HL-60/S4 treated with retinoic acid at 250 ng/mL for 4 days and 3 days (cell line): Measurements from ENCODE around the gene NEU1.
"Not testable (repeated sequence)": the region's sequence is repeated elsewhere in the genome, so short reads cannot be mapped to it uniquely, and the experiment has no call there.

Experiments
- in situ Hi-C: fragments of 300-500 bp; cut with MboI; formaldehyde crosslinking; loops from 2 replicates; pipeline ENCODE4 v1.7.0; 2022; ENCODE audit warnings: low sequenced_read_pairs

The NEU1 gene

DNA sequence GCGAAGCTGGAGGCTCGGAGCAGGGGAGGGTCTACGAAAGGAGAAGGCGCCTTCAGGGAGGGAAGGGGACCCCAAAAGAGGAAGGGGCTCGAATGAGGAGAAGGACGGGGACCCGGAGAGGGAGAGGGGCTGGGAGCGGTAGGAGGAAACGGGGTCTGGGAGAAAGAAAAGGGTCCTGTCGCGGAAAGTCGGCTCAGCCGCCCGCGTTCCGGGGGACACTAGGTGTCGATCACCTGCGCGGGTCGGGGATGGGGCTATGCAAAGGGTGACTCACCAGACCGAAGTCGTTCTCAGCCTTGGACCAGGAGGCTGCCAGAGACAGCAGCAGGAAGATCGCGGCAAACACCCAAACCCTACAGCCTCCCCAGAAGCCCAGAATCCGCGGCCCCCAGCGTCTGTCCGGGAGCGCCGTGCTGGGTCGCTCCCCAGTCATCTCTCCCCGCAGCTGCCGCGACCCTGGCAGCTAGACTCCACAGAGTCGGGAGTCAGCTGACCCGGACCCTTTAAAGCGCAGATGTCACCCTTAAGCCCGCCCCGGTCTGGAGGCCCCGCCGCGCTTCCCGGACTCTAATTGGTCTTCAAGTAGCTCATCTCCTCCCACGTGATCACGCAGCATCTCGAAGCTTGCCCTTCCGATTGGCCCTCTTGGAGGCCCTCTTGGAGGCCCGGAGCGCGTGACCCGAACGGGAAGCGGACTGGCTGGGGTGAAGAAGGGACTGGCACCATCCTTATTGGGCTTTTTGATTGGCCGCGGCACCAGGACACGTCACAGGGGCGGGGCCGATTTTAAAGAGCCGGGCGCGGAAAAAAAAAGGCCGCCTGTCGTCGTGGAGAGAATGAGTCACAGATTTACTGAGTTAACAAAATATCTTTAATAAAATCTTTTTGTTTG is at the start of gene NEU1:
TSS of gene NEU1 (minus strand) at position 478 of the 892 bp plus-strand sequence. CDS start at position 433, 45 bp downstream.
- in situ Hi-C loops, result no loop called here

DNA sequence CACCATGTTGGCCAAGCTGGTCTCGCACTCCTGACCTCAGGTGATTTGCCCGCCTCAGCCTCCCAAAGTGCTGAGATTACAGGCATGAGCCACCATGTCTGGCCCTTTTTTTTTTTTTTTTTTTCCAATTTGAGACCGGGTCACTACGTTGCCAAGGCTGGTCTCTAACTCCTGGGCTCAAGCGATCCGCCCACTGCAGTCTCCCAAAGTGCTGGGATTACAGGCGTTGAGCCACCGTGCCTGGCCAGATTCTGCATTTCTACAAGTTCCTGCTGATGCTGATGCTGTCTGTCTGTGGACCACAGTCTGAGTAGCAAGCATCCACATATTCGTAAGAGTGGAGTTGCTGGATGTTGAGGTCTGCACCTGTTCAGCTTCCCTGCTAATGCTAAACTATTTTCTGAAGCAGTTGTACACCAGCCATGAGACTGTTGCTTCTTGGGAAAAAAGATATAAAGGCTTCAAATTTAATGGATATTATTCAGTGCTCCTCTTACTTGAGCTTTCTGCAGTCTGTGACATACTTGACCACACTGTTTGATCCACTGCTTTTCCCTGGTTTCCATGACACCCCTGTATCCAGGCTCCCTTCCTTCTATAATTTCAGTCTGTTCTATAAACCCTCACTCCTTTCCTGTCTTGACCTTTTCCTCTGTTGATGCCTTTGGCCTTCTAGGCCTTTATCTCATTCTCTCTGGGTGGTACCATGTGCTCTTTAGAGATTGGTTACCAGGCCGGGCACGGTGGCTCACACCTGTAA is 49.4 kb upstream of the NEU1 start:
- in situ Hi-C loops, result no loop called here

DNA sequence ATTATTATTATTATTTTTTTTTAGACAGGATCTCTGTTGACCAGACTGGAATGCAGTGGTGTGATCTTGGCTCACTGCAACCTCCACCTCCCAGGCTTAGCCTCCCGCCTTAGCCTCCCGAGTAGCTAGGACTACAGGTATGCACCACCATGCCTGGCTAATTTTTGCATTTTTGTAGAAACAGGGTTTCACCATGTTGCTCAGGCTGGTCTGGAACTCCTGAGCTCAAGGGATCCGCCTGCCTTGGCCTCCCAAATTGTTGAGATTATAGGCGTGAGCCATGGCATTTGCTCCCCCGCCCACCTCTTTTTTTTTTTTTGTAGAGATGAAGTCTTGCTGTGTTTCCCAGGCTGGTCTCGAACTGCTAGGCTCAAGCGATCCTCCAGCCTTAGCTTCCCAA is 46.7 kb upstream of the NEU1 start:
- in situ Hi-C loops, result not testable (repeated sequence)

DNA sequence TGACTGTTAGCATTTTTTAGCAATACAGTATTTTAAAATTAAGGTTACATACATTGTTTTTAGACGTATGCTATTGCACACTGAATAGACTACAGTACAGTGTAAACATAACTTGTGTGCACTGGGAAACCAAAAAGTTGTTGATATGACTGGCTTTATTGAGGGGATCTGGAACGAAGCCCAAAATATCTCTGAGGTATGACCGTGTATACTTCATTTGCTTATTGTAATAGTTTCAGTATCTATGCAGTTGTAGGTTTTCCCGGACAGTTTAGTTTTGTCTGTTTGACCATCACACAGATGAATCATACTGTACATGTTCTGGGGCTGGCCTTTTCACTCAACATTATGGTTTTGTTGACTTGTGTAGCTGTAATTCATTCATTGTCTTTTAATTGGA is 46.2 kb upstream of the NEU1 start:
- in situ Hi-C loops, result no loop called here

DNA sequence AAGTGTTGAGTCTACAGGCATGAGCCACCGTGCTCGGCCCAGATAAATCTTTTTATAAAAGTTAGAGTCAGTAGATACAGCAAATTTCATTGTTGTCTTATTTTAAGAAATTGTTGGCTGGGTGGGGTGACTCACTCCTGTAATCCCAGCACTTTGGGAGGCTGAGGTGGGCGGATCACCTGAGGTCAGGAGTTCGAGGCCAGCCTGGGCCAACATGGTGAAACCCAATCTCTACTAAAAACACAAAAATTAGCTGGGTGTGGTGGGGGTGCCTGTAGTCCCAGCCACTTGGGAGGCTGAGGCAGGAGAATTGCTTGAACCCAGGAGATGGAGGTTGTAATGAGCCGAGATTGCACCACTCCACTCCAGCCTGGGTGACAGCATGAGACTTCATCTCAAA is 45.6 kb upstream of the NEU1 start:
- in situ Hi-C loops, result not testable (repeated sequence)

DNA sequence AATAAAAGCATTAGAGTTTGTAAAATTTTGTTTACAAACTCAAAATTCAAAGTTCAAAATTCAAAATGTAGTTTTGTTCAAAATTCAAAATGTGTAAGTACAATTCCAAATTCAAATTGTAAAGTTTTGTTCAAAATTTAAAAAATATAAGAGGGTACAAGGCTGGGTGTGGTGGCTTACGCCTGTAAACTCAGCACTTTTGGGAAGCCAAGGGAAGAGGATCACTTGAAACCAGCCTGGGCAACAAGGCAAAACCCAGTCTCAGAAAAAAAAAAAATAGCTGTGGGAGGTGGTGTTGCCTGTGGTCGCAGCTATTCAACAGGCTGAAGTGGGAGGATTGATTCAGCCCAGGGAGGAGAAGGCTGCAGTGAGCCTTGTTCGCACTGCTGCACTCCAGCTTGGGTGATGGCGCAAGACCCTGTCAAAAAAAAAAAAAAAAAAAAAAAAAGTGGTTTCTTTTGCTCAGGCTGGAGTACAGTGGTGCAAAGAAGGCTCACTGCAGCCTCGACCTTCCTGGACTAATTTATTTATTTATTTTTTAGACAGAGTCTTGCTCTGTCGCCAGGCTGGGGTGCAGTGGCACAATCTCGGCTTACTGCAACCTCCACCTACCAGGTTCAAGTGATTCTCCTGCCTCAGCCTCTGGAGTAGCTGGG is 44.7 kb upstream of the NEU1 start:
- in situ Hi-C loops, result no loop called here

DNA sequence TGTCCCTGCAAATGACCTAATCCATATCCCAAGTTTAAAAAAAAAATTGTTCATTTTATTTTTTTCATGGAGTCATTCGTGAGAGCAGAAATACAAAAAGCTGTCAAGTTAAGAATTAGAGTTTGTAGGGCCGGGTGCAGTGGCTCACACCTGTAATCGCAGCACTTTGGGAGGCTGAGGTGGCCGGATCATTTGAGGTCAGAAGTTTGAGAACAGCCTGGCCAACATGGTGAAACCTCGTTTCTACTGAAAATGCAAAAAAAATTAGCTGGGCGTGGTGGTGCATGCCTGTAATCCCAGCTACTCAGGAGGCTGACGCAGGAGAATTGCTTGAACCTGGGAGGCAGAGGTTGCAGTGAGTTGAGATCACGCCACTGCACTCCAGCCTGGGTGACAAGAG is 44.1 kb upstream of the NEU1 start:
- in situ Hi-C loops, result not testable (repeated sequence)

DNA sequence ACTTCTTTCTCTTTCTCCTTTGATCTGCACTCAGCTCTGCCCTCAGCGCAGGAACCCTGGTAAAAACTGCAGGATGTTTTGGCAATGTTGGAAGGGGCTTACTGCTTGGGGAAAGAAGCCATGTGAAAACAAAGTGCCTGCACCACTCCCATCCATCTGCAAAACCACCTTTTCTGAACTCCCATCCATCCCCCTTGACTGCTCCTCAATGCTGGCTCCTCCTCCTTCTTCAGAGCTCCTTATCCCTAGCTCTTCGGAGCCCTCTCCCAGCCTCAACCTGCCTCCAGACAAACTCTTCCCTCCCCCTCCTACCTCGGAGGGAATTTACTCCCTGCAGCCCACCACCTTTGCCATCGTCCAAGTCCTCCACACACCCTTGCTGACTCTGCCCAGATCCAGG is 43.5 kb upstream of the NEU1 start:
- in situ Hi-C loops, result no loop called here

DNA sequence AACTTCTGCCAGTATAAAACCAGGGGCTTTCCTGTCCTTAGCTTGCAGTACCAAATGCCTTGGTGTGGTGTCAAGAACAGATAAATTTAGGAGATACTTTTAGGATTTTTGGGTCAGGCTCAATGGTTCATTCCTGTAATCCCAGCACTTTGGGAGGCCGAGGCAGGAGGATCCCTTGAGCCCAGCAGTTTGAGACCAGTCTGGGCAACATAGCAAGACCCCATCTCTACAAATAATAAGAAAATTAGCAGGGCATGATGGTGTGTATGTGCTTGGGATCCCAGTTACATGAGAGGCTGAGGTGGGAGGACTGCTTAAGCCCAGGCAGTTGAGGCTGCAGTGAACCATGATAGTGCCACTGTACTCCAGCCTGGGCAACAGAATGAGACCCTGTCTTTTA is 42.4 kb upstream of the NEU1 start:
- in situ Hi-C loops, result no loop called here

DNA sequence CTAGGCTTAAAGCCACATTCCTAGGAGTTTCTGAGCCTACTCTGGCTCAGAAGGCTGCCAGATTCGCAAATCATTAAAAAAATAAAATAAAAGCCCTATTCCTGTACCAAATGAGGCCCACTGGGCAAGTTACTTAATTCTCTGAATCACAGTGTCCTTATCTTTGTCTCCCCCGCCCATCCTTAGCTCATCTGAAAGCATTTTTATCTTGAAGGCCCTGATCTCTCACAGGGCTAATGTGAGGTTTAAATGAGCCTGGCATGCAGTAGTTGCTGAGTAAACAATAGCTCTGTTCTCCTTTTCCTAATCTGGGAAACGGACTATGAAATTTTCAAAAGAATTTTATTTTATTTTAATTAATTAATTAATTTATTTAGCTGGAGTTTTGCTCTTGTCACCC is 41.3 kb upstream of the NEU1 start:
- in situ Hi-C loops, result no loop called here

DNA sequence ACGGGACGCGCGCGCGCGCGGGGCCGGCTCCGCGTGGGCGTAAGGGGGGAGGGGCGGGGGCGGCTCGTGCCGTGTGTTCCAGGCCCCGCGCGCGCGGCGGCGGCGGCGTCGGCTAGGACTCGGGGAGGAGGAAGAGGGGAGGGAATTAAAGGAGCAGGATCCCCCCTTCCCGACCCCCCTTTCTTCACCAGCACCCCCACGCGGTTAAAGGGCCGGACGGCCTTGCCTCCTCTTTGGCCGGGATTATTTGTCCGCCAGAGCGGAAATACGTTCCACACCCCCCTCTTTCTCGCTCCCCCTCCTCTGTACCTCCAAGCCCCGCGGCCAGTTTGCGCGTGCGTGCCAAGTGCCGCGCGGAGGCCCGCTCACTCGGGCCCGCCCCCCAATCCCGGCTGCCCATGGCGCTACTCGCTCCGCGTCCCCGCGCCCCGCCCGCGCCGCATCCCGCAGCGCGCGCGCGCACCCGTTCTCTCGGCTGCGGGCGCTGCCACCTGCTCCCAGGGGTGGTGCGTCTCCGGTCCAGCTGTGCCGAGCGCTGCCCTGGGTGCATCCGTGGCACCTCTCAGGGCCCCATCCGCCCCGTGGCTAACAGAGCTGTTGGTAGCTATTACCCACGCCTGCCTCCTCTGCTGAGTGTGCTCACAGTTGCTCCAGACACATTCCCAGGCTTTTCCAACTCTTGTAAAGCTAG is 39.5 kb upstream of the NEU1 start, which contains the start of gene ZBTB12:
TSS of gene ZBTB12 (minus strand) at position 134 of the 691 bp plus-strand sequence. CDS start 781 bp downstream, outside the sequence.
- in situ Hi-C loops, result no loop called here

DNA sequence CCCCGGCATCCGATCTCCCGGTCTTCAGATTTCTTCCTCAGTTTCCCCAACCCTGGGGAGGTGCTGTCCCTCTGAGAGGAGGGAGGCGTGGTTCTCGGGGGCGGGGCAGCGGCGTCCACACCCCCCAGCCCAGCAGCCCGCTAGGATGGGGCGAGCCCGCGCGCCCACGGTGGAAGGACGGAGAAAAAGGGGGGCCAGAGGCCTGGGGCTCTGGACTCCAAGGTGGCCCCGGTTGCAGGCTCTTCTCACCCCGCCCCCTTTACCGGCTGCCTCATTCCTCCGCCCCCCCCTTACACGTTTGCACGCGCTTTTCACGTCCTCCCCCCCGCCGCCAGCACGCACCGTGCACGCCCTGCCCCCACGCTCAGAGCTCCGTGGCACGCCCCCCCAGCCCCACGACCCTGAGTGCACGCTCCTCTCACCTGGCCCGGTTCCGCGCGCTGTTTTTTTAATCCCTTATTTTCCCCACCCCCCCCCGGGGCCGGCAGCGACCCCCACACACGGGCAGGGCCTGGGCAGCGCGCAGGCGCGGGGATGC is 38.9 kb upstream of the NEU1 start:
- in situ Hi-C loops, result no loop called here

DNA sequence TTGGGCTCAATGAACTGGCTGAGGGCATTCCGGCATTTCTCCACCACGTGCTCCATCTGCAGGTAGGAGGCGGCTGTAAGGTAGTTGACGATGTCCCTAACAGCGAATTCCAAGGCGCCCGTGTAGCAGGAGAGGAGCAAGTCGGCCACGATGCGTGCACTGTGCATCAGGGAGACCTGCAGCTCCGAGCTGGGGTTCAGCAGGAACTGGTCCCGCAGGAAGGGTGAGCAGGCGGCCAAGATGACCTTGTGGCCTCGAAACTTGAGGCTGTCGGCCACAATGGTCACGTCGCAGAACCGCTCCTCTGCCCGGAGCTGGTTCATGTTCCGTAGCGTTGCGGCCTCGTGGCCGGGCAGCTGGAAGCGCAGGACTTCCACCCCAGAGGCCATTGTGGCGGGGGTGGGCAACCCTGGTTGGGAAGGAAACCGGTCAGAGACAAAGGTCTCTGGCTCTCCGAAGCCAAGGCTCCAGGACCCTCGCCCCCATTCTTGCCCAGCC is 38.3 kb upstream of the NEU1 start:
- in situ Hi-C loops, result no loop called here

DNA sequence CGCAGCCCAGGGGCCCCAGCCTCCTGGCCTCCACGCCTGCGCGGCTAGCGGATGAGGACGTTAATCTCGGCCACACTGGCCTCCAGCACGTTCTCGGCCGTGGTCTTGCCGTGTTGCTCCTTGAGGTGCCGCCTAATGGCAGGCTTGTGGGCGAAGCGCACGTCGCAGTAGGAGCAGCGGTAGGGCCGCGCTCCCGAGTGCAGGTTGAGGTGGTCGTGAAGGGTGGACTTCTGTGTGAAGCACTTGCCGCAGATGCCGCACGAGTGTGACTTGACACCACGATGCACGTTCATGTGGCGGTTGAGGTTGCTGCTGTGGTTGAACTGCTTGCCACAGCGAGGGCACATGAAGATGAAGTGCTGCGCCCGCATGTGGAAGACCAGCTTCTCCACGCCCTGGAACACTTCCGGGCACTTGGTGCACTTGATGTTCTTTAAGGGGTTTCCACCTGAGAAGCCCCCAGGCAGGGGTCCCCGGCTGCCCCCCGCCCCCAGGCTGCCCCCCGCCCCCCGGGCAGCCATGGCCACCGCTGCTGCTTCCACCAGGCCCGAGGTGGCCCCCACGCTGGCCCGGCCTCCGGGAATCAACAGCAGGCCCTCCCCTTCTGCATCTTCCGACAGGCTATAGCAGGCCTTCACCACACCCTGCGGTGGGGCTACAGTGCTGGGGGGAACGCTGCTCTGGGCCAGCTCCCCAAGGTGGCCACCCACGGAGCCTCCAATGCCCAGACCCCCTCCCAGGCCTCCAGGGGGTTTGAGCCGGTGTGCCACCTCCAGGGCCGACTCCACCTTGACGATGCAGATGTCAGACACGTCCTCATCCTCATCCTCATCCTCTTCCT is 37.5 kb upstream of the NEU1 start:
- in situ Hi-C loops, result no loop called here

DNA sequence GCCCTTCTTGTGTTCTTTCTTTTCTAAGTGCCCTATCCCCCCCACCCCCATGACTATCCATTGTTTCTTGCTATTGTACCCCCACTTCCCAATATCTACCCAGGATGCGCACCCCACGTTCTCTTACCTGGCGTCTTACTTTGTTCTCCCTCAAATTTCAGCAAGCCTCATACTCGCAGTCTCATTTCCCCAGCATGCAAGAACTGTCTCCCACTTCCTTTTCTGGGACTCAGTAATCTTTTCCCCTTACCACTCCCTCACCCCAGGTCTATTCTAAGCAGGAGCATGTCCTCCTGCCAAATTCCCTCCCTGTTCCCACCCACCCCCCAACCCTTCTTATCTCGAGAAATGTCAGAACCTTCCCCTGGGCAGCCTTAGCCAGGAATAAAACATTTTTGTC is 36.6 kb upstream of the NEU1 start:
- in situ Hi-C loops, result no loop called here

DNA sequence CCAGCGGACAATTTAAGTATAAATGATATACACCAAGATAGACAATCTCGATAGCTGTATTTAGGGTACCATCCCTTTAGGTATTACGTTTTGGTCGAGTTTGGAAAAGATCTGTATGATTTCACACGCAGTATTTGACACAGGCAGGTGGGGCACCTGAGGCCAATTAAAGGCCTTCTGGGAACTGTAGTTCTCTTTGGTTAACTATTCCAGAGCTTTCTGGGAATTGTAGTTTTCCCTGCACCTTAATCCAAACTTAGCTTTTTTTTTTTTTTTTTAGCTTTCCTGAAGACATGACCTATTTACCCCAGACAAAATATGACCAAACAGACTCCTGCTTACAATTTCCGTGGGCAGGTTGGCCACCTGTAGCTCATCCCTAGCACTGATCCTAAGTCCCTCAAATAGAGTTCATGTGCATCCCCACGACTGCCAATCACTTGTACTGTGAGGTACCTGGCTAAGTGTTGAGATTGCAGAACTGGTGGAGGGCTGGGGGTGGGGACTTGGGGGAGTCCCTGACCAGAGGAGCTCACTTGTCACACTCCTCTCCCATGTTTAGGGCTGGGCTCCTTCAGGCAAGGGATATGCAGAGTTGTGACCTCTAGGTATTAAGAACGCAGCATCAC is 35.9 kb upstream of the NEU1 start:
- in situ Hi-C loops, result no loop called here

DNA sequence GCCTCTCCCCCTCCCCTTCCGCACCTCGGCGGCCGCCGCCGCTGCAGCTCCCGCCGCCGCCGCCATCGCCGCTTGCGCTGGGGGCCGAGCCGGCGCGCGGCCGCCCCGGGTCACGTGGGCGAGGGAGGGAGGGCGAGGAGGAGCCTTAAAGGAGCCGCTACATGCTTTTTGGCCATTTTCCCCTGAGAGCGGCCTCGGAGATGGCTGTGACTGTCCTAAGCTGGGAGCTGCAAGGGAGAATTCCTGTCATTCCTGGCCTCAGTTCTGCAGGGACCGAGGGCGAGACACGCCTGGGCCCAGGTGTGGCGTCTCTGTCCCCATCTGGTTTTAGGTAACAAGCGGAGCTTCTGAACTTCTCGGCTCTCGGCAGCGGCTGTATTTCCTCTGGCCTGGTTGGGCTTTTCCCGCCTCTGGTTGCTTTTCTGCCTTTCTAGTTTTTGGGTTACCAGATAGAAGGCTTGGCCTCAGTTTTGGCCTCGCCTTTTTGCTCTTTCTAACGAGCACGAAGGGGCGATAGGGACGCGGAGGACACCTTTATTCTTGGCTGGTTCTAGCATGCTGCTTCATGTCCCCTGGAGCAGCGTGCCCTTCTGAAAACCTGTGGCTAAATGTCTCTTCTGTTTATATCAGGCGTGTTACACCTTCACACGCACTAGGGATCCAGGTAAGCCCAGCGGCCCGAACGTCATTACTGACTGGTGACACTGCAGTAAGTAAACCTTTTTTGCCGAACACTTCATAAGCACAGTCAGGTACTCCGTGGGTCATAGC is 35.2 kb upstream of the NEU1 start, which contains the start of gene EHMT2:
TSS of gene EHMT2 (minus strand) at position 87 of the 771 bp plus-strand sequence. CDS start at position 66, 21 bp downstream.
- in situ Hi-C loops, result no loop called here
